ENCODE data around the gene ATP6V1C2.
"Not testable (repeated sequence)": the region's sequence is repeated elsewhere in the genome, so short reads cannot be mapped to it uniquely, and the experiment has no call there.

ATP6V1C2 gene

GRCh38 chr2:10770956-10771750, 49.7 kb downstream of the ATP6V1C2 start:
- no peak for DNase-seq

DNA sequence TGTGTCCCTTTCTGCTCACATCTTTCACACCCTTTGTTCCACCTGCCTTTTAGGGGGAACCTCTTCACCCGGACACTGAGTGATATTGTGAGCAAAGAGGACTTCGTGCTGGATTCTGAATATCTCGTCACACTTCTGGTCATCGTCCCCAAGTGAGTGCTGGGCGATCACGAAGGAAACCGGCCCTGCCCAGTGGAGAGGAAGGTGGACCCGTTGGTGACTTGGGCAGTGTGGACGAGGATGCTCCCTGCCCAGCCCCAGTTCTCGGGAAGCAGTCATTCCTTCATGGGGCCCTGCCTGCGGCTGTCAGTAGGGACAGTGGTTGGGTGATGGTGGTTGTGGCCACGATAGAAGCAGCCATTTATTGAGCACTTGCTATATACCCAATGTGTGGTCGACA, 50.4 kb downstream of the ATP6V1C2 start:
- DNase-seq, result no peak

- DNase-seq, result no peak
Measured at GRCh38 chr2:10772201-10772867, 50.9 kb downstream of the ATP6V1C2 start.

DNA sequence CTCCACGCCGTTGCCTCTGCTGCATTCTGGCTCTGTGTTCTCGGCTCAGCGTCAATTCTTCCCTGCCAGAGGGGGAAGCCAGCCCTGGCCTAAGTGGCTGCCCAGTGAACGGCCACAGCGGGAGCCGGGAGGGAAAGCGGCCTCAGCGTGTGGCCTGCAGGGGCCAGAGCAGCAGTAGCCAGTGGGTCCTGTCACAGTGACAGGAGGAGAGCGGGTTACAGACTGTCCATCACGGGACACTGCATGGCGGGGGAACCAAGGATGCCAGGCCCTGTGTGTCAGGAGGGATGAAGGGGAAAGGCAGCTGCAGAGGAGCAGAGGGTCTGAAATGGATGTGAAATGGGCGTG, 51.4 kb downstream of the ATP6V1C2 start:
- no peak for DNase-seq

DNA sequence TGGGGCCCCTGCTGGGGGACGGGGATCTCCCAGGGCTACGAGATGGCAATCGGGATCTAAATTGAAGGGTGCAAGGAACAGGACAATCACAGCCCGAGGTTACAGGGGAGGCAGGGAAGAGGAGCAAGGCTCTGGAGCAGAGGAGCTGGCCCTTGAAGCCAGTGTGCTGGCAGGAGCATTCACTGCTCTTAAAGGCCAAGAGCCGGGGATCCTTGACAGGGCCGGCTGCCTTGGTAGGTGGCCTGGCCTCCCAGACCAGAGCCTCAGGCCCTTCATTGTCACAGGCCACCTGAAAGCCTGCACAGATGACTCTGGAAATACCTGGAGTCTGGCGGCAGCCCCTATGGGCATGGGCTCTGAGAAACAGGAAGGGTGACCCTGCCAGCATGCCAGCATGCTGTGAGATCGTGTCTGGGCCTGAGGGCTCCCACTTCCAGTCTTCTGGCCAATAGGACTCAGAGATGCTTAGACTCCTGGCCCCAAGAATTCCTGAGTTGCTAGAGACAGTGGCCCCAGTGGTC, 52.5 kb downstream of the ATP6V1C2 start:
- no peak for DNase-seq

- DNase-seq, result no peak
Measured at GRCh38 chr2:10774394-10774793, 53.0 kb downstream of the ATP6V1C2 start.

- no peak for DNase-seq
Measured at GRCh38 chr2:10775021-10775780, 53.8 kb downstream of the ATP6V1C2 start.

- no peak for DNase-seq
Measured at GRCh38 chr2:10775831-10776230, 54.4 kb downstream of the ATP6V1C2 start.

- DNase-seq, result no peak
Measured at GRCh38 chr2:10776231-10776977, 55.0 kb downstream of the ATP6V1C2 start.

DNA sequence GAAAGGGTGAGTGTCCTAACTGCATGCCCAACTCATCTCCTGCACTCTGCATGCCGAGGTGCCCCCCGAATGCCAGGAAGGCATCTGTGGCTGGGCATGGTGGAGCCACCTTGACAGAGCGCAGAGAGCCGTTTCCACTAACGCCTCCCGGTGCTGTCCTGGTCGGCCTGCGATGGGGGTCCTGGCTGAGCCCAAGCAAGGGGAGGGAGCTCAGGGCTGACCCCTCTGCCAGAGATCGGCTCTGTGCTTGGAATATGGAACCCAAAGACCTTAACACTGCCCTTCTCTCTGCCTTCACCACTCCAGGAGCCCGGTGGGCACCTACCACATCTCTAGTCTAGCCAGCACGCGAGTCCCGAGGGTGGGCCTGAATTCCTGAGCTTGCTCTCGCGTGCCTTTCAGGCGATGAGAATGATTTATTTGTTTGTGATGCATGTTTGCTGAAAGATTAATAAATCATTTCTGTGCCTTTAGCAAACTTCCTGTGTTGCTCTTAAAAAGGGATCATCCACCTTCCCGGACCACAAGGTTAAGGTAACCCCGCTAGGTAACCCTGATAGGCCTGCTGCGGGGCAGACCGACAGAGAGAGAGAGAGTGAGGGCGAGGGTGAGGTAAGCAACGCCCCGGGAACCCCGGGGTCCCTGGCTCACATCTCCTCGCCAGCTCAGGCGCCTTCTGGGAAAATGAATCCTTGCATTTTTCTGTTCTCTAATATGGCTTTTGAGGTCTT, 55.8 kb downstream of the ATP6V1C2 start:
- DNase-seq, result no peak

DNA sequence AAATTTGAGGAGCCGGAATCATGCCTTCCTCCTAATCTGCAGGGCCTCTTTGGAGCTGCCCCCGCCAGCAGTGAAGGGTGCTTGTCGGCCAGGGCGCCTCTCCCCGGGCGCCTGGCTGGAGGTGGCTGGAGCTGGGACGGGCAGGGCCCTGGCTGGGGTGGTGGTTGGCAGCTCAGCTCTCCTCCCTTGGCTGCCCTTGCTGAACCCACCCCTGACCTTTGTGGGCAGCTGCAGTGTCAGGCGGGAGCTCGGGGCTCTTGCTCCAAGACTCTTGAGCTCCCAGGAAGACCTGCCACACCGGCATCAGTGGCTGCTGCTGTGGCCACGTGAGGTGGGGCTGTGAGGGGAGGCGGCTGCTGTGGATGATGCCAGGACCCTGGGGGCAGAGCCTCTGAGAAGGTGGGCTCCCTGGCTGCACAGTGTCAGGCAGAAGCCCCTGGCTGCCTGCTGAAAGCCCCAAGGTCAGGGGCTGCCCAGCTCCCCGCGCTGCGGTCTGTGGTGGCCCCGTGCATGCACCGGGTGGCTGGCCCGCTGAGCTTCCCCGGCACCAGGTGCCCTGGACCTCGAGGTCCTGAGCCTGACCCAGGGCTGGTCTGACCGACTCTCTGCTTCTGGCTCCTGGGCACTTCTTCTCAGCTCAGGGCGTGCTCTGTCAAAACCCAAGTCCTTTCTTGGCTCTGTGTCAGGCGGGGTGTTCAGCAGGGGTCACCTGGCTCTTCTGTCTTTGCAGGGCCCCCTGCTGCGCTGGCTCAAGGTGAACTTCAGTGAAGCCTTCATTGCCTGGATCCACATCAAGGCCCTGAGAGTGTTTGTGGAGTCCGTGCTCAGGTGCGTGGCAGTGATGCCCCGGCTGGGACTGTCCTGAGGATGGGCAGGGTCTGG, 56.7 kb downstream of the ATP6V1C2 start:
- no peak for DNase-seq

GRCh38 chr2:10778724-10779115, 57.3 kb downstream of the ATP6V1C2 start:
- no peak for DNase-seq

DNA sequence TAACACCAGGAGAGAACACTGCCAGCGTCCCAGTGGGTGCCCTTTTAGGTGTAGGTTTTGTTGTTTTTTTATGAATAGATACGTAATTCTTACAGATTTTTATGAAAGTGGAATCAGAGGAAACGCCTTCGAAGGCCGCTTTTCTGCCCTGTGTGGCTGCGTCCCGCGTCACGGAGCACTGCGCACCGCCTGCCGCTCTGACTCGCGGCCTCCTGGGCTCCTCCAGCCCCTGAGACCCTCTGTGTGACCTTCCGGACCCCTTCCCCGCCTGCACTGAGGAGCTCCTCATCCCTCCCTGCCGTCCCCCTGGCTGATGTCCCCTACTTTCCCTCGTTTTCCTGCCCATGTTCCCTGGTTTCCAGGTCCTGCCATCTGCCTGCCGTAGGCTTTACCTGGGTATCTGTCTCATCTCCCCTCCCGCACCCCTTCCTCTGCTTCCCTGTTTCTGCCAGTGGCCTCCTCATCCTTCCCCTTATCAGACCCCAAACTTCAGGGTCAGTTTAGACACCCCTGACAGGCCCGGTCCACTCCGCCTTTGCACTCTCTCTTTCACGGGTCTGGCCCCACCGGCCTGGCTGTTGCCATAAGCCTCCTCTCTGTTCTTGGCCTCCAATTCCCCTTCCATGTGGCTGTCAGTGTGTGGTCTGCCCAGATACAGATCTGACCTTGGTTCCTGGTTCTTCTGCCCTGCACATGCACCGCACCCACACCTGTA, 58.5 kb downstream of the ATP6V1C2 start:
- DNase-seq, result no peak

GRCh38 chr2:10780491-10780820, 59.0 kb downstream of the ATP6V1C2 start:
- DNase-seq, result no peak

DNA sequence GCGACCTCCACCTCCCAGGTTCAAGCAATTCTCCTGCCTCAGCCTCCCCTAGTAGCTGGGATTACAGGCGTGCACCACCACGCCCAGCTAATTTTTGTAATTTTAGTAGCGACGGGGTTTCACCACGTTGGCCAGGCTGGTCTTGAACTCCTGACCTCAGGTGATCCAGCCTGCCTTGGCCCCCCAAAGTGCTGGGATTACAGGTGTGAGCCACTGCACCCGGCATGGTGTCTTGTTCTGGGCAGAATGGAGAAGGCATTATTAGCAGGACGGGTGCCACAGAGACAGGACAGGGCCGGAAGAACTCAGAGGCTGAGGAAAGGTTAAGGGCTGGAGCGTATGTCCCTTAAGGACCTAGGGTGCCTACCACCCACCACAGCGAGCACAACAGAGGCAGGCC, 59.4 kb downstream of the ATP6V1C2 start:
- not testable (repeated sequence) for DNase-seq

DNA sequence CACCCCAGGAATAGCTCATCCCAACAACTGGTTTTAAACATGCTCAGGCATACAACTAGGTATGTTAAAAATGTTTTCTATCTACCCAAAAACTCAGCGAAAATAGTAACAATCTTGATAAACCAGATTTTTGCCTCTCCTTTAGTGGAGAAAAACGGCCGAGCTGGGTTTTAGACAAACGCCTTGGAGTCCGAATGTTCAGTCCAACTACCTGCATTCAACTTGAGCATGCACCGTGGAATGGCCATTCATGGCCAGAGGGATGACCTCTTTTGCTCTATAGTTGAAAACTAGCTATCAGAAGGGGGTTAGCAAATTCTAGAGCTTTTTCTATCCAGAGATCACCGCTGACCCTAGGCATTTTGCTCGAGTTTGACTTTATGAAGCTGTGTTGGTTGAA, 60.3 kb downstream of the ATP6V1C2 start:
- DNase-seq, result no peak

DNA sequence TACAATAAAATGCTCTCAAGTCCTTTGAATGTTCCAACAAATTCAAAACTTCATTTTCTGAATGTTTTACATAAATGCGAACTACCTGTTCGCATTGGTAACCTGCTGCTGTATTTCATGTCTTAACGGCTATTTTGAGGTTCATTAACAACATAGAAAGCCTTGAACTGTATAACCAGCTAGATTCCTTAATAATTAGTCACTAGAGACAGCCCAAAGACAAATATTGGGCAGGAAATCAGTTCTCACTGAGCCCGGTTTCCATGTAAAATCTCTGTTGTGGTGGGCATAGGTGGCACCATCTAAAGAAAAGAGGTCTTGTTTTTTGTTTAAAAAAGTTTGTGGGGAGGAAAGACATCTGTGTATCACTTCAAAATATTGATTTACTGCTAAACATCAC, 62.0 kb downstream of the ATP6V1C2 start:
- no peak for DNase-seq

- no peak for DNase-seq
Measured at GRCh38 chr2:10784719-10785118, 63.3 kb downstream of the ATP6V1C2 start.

- no peak for DNase-seq
Measured at GRCh38 chr2:10785260-10785659, 63.8 kb downstream of the ATP6V1C2 start.

- no peak for DNase-seq
Measured at GRCh38 chr2:10786240-10786982, 65.0 kb downstream of the ATP6V1C2 start.

All from CD4-positive, alpha-beta T cell treated with Interleukin-21 for 1 hour (primary cell).